ENCODE data around the gene LHFPL3.

Gene LHFPL3

DNA sequence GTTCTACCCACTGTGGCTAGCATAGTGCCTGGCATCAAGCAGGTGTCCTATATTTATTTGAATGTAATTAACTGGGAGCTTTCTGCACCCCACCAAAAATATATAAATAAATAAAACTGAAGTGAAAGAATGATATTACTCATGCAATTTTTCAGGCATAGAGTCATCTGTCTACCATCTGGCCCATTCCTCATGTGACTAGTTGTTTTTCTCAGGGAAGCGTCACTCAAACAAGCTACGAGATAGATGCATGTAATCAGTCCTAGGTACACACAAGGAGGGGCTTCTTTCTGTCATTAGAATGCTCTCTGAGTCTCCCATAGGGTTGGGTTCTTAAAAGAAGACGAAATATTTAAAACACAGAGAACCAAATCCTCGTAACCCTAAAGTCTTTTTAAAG is 430.1 kb downstream of the LHFPL3 start:
- no peak for DNase-seq

GRCh38 chr7:104761892-104762291 is 433.5 kb downstream of the LHFPL3 start:
- DNase-seq: no peak

DNA sequence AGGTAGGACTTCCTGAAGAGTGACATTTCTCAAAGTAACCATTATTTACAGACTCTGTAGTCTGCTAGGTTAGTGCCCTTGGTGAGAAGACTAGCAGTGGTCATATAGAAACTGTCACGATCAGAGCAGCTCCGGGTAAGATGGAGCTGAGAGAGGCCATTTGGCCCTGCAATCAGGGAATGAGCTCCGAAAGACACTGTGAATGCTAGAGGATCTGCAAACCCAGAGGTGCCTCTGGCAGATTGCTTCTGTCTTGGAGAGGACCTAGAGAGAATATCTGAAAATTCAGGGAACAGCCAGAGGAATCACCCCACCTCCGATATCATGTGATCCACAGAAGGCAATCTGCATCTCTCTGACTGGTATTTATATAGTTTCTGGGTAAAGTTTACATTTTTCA is 438.7 kb downstream of the LHFPL3 start:
- no peak for DNase-seq

DNA sequence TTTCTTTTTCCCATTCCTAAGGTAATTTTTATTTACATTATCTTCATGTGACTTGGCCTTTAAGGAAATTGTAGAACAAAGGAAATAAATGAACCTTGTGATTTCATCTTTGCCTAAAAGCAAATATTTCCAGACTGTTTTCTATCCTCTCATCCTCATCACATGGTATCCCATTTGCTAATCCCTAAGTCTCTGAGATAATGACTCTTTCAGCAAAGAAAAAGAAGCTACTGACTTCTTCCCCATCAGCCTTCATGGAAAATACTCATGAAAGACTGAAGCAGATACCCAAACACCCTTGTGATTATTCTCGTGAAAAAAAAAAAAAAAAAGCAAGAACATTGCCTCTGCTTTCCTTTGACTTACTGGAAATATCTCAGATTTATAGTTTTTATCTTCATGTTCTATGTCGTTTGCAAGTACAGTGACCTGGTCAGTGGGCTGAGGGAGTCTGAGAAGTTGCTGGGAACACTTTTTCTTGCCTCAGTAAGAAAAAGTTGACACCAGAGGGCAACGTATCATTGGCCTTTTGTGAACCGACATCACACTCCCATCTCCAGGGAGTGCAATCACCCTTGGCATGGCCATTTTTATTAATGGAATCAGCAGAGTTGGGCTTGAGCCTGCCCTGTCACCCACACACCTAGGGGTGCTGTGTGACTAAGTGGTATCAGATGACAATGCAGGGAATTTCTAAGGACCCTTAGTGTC is 439.6 kb downstream of the LHFPL3 start:
- DNase-seq: no peak

GRCh38 chr7:104772405-104773345 is 444.3 kb downstream of the LHFPL3 start:
- DNase-seq: no peak

DNA sequence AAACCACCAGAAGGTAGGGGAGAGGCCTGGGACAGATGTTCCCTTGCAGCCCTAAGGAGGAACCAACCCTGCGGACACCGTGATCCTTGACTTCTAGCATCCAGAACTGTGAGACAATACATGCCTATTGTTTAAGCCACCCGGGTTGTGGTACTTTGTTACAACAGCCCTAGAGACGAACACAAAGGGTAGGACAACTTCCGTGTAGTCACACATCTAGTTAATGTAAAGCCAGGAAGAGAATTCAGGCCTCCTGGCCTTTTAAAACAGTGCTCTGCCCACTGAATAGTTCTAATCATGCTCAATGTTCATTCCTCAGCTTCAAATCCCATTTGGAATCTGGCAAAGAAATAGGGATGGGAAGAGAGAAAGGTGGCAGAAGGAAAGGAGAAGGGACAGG is 445.4 kb downstream of the LHFPL3 start:
- no peak for DNase-seq

DNA sequence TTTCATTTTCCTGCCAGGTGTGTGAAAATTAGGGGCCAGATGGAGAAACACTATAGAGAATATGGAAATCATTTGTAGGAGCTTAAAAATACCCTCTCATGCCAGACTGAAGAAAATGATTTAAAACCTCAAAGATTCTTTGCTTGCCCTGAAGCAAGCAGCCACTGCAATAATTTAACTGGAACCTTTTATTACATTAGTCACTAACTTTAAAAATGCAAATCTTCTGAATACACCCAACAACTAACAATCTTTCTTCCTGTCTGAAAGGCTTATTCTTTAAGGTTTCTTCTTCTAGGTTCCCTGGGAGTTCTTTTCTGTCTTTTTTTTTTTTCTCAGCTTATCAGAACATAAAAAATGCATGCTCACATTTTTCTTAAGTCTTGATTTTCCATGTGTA is 447.1 kb downstream of the LHFPL3 start:
- no peak for DNase-seq

GRCh38 chr7:104777301-104777800 is 448.9 kb downstream of the LHFPL3 start:
- DNase-seq: no peak

GRCh38 chr7:104779888-104780287 is 451.5 kb downstream of the LHFPL3 start:
- no peak for DNase-seq

DNA sequence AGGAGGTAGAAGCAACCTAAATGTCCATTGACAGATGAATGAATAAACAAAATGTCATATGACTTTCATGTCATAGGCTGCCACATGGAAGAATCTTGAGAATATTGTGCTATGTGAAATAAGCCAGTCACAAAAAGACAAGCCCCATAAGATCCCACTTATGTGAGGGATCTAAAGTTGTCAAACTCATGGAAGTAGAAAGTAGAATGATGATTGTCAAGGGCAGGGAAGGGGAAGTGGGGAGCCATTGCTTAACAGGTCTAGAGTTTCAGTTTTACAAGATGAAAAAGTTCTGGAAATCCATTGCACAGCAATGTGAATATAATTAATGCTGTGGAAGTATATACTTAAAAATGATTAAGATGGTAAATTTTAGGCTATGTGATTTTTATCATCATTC is 456.3 kb downstream of the LHFPL3 start:
- no peak for DNase-seq

DNA sequence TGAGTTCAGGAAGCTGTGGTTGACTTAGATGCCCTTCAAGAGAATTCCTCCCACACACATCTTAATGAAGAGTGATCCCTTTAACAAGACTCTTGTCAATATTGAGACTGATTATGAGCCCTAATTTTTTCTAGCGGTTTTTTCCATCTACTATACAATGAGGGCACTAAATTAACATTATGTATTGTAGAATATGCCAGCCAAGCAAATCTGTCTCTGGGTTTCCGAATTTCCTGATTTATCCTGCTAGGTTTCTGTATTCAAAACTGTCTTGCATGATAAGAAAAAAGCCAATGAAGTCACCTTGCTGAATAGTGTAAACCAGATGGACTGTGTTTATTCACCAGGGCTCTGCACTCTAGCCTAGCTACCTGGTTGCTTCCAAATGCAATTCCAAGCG is 461.4 kb downstream of the LHFPL3 start:
- DNase-seq: no peak

DNA sequence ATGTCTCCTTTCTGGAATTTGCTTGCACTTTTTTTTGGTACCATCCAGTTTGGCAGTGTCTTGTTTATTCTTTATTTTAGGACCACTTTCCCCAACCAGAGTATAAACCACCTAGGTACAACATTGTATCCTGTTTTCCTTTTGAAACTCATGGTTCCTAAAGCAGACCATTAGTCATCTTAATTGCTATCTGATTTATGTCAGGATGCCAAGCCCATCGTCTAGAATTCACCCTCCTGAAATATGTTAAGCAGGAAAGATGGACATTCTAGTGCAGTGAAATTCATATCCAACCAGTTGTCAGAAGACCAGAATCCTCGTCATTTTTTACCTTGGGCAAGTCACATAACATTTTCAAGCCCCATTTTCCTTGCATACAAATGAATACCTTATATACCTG is 462.0 kb downstream of the LHFPL3 start:
- DNase-seq: no peak

DNA sequence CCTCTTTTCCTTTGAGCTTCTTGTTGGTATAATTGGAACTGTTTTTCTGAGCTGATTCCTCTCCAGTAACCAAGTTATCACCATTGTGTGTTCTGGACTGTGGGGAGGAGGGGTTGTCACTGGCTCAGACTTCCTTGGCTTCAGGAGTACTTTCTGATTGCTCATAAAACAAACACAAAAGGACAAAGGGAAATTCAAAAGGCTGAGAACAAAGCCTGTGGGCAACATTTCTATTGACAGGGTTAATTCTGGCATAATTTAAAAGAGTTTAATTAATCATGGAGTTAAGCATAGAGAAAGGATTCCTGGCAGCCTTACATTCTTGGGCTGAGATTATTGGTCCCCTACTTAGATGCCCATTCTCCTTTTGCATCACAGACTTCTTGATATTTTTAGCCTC is 462.7 kb downstream of the LHFPL3 start:
- DNase-seq: no peak

DNA sequence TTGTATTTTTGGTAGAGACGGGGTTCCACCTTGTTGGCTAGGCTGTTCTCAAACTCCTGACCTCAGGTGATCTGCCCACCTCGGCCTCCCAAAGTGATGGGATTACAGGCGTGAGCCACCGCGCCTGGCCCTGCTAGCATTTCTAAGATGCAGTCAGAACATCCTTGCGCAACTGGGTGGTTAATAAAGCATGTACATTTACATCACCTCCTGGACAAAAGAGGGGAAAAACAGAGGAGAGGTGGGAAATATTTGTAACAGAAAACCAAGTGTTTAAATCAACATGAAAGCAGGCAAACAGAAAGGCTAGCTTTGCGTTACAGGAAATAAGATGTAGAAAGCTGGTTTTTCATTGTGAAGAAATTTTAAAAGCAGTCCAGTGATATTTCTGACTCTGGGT is 464.7 kb downstream of the LHFPL3 start:
- no peak for DNase-seq

DNA sequence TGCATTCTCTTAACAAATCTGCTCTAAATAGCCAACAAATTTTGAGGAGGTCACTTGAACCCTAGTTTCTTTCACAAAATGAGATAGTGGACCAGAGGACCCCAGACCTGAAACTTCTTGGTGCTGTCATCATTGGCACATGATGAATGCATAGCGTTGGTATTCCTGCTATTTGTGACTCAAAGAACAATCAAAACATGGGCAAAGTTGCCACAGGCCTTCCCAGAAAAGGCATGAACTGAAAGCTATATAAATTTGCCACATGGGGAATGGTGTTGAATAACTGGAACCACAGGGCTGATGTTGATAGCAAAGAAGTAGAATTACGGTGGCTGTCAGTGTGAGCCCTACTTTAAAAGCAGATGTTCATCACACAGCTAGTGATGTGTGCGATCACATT is 465.8 kb downstream of the LHFPL3 start:
- DNase-seq: no peak

GRCh38 chr7:104794589-104794988 is 466.2 kb downstream of the LHFPL3 start:
- no peak for DNase-seq

DNA sequence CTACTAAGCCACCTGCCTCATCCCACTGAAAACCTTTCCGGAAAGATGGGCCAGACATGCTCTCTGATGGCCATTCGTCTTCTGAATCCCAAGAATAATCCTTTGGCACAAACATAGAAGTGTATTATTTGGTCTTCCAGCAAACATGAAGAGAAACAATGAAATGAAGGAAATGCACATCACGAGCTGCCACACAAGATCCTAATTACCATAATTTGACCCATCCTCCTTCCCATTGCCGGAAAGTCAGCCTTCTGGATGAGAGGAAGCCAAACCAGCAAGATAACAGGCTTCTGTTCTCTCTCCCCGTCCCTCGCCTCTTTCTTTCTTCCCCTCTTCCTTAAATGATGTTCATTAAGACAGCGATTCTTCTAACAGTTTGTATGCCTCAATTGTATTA is 466.7 kb downstream of the LHFPL3 start:
- DNase-seq: no peak

DNA sequence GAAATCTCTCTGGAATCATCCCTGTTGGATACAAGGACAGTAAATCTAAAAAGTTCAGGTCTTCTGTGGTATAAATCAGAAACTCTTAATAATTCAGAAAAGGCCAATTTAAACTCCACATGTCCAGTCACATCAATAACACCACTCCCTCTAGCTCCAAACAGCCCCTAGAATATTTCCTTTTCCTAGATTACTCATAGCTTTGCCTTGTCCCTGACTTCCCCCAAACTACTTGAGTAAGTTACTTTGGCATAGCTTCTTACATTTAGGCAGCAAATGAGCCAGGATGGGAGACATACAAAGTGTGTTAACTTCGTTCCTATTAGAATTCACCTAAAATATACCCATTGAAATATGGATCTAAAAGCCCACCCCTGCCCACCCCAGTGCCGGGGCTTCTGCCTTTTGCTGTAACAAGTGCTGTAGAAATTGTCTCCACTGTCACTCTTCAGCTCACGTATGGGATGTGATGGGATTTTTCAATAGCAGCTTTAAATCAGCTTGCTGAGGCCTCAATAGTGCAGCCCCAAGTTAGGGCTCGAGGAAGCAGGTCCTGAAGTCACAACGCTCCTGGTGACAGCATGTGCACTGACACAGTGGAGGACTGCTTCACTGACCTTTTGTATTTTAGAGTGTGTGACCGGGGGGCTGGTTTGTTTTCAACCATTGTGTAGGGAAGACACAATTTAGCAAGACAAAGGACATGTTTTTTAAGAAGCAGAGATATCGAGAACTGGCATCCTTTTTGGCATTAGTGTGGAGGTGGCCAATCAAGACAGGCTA is 467.4 kb downstream of the LHFPL3 start:
- DNase-seq: no peak

- DNase-seq: no peak
These were observed 471.9 kb downstream of the LHFPL3 start for GRCh38 chr7:104800307-104800706.

DNA sequence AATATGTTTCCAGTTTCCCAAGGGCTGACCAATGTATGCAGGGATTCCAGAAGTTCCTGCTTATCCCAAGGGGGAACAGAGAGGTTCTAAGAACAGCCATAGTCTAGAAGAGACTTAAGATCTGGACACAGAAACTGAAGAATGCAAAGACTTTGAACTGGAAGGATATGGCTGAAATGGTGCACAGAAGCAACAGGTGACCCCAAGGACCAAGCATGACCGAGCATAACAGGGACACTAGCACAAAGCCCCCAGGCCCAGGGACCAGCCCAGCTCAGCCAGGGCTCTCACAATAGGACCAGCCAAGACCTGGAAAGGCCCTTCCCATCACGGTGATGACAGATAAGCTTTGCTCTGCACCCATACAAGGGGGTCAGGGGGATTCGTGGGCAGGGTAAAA is 472.6 kb downstream of the LHFPL3 start:
- DNase-seq: no peak

GRCh38 chr7:104803931-104804330 is 475.5 kb downstream of the LHFPL3 start:
- DNase-seq: no peak

DNA sequence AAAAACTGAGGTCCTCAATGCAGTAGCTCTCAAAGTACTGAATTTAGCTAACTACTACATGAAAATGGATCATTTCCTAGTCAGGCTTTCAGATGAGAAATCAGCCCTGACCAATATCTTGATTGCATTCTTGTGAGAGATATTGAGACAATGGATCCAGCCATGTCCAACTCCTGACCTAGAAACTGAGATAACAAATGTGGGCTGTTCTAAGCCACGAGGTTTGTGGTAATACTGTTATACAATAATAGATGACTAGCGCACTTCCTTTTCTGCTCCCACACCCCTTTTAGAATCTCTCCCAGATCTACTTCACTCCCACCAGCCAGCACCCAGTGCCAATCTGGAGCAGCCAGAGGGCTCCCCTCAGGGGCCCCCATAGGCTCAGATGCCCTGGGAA is 476.3 kb downstream of the LHFPL3 start:
- DNase-seq: no peak

All from SIG-M5 (cell line).